Stimulated activated CD8-positive, alpha-beta memory T cell treated with anti-CD3 and anti-CD28 coated beads, Interleukin-15, amount 100 ng/mL, for 24 hours (primary cell): ENCODE data around the gene RALGAPA2.

Source experiments
- DNase-seq: peaks from one replicate; pipeline ENCODE4 v3.0.0-alpha.2; 2020; ENCODE audit warnings: low read depth

Gene RALGAPA2

DNA sequence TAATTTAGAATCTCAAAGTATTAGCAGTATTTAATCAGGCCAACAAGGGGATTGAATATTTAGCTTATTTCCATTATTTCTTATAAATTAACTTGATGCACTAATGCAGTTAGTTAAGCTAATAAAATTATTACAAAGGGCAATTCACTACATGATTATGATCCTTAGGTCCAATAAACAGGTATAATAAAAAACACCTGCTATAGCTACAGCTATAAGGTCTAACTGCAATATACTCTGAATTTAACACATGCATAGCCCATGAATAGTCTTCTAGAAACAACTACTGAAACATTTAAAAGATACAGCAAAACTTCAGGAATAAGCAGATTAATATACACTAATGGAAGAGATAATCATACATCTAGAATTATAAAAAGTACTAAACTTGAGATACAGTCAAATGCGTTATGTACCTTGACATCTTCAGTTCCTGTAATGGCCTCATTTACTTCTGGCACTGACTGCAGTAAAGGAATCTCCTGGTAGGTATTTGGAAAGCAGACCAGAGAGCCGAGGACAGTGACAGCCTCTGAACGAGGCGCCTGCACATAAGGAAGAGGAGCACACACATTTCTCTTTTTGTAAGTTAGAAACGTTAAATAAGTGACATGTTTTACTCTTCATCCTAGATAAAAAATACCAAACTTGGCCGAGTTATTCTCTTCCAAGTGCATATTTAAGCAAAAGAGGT lies 176.1 kb downstream of the RALGAPA2 start:
- DNase-seq = no peak

DNA sequence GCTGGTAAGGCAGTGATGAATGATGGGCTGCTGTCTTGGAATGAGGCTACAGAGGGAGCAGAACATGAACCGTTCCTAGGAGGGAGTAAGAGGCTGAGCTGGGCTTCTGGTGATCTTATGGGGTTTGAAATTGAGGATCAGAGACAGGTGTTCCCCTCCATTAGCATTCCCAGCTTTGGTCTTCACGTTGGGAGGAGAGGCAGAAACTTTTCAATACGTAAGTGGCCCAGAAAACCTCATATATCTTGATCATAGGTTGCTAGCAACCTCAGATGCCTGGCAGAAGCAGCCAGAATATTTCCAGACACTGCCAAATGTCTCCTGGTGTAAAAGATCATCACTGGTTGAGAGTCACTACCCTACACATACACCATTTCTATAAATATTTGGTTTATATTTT lies 177.4 kb downstream of the RALGAPA2 start:
- DNase-seq = no peak

DNA sequence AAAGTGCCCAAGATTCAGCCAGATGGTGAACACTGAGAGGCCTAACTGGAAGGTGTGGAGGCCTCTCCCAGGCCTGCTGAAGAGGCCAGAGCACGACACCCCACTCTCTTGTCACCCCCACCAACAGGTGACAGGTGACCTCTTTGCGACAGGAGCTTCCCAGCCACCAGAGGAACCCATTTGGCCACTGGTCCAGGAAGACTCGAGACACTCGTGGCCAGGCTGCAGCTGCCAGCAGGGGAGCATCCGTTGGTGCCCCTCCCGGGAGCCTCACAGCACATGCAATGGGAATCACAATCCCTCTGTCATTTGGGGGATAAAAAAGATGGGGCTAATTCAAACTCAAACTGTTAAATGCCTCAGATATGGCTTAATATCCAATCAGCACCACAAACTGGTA lies 181.2 kb downstream of the RALGAPA2 start:
- no peak for DNase-seq

DNA sequence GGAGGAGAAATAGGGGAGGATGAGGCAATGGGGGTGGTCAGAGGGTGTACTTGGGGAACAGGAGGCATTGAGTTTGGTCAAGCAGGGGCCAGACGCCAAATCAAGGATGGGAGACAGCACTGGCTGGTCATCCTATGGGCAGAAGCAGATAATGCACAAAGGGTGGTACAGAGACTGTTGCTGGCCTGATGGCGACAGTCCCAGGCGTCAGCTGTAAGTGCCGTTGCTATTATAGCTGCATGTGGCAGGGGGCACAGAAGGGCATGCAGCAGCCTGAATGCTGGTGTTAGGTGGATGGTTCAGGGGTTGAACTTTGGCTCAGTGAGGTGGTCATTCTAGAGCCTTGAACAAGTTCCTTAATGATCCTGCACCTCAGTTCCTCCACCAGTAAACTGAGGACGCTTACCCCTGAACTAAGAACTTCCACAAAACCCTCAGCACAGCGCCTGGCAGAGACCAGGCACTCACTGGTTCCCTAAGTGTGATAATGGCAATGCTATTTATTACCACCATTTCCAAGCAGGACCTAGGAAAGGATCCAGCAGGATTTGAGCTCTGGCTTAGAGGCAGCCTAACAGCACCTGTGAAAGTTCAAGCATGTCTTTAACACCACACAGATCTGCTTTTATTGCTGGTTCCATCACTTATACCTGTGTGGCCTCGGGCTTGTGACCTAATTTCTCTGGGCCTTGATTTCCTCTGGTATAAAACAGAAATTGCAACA lies 181.9 kb downstream of the RALGAPA2 start:
- DNase-seq = no peak

DNA sequence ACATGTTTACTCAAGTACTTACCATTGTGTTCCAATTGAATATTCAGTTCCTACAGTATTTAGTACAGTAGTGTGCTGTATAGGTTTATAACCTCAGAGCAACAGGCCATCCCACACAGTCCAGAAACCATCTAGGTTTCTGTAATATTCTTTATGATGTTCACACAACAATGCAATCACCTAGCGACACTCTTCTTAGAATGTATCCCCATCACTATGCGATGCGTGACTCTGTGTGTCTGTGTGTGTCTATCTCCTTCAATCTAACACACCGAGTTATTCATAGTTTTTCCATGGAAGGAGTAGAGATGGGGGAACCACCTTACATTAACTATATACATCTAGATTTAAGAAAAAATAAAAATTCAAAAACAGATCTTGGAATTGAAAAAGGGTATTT lies 182.8 kb downstream of the RALGAPA2 start:
- no peak for DNase-seq

DNA sequence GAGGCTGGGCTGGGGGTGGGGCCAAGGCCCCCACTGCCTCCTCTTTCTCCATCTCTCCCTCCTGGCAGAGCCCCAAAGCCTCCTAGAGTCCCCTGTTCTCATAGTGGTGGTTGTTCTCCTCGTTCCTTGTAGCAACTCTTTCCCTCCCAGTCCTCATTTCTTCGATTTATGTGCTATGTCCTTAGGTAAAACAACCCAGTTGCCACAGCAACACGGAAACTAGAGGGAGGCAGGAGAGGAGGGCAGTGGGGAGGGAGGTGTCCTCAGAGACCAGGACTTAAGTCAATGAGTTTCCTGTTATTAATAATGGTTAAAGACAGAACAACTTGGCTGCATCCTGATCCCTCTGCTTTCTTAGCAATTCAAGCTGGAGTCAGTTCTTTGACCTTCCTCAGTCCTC lies 183.6 kb downstream of the RALGAPA2 start:
- no peak for DNase-seq

DNA sequence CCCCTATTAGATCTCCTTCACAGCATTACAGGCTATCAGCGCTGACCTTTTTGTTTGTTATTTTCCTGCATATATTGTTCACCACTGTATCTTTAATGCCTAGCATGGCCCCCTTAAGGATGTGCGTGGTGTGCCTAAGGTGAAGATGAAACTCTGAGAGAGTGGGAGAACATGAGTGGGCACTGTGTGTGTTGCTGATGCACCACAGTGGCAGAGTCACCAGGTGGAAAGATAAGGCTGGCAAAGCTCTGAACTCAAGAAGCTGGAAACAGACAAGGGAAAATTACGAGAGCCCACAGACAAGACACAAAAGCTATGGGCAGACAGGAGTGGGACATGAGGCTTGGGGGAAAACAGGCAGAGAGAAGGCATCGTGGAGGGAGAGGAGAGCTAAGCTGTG lies 184.8 kb downstream of the RALGAPA2 start:
- no peak for DNase-seq

DNA sequence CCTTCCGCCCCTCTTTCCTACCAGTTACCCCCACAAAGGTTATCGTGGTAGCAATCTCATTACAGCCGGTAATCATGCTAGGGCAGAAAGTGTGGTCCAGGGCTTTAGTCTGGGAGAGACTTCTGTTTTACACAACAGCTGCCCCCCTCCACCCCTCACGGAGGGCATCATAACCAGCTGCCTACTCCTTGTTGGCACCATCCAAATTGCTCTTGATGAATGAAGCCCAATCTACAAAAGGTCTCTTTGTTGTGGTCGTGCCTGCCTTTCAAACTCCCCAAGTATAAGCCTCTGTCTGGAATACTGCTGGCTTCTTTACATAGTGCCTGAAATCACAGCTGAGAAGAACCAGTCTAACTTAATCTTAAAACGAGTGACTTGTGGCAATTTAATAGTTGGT lies 186.7 kb downstream of the RALGAPA2 start:
- no peak for DNase-seq

DNA sequence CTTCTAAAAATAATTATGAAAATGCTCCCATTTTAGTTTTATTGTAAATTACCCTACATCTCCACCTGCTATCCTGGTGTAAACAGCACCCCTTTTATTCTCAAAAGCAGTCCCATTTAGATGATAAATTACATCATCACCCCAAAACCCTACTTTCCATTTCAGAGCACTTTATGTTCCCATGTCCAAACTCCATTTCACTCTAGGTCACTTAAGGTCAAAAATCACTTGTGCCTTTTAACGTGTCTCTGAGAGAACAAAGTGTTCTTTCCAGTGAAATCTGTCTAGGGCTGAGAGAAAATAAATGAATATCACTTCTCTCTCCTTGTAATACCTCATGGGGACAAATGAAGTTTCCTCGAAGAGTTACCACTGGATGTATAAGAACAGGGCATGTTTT lies 187.2 kb downstream of the RALGAPA2 start:
- DNase-seq = no peak

DNA sequence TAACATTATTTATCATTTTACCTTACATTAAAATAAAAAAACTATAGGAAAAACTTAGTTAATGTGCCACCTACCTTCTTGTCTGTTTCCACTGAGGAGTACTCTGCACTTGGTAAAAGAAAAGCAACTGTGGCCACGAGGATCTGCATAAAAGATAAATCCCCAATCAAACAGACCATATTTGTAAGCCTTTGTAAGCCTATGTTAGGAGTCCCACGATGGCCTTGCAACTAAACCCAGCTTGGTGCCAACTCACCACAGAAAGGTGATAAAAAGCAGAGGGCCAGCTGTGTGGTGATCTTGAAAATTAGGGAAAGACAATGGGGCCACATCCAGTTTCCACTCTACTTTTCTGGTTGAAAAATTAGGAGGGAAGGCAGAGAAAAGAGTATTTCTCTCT lies 187.7 kb downstream of the RALGAPA2 start:
- DNase-seq = no peak

DNA sequence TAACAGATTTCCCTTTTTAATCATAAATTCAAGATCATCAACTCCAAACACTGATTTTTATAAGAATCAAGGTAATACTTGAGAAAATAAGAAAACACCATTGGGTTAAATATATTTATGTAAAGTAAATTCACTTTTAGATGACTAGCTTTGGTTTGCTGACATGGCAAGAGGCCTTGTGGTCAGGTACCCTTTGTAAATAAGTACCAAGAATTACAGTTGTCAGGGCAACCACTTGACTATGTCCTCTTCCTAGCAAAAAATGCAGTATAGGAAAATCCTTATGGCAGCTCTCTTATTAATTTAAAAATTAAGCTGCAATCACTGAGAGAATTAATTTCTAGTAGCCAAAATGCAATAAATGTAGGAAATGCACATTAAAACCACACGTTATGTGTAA lies 190.7 kb downstream of the RALGAPA2 start:
- DNase-seq = no peak

DNA sequence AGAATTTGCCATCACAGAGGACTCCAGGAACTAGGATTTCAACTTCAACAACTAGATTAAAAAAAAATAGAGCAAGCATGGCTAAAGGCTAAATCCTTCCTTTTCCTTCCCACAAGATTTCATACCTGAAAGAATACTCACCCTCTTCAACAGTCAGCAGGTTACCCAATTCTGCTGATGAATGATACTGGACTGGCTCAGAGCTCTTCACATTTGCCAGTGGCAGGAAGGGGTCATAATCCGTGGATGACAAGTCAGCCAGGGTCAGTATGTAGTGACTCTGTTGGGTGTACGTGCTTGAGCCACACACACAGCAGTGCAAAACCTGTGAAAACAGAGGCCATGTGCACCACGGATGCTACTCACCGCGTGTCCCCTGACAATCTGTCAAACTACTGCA lies 191.7 kb downstream of the RALGAPA2 start:
- DNase-seq = no peak

DNA sequence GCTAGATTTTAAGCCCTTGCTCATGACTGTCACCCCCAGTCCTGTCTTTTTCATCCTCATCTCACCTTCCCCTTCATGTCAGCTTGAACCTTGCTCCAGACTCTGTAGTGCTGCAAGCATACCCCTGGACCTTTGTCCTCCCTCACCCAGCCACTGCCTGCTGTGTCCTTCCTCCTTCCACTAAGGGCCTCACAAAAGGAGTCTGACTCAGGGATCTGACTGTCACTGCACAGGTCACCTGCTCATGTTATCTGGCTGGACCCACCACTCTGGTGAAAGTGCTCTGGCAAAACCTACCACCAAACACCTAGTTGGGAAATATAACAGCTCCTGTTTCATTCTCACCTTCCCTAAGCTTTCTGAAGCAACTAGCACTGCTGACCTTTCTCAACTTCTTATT lies 193.2 kb downstream of the RALGAPA2 start:
- DNase-seq = no peak

DNA sequence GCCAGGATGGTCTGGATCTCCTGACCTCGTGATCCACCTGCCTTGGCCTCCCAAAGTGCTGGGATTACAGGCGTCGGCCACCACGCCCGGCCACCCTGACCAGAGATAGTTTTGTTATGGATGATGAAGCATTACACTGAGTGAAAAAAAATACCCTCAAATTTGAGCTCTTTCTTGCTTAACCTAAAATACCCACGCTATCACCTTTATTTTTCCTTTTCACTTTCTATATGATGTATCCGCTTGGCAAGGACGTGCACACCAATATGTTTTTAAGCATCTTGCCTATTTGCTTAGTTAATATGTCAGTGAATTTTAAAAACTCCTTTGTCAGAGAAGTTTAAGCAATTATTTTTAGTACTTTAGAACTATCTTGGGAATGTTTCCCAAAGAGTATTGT lies 194.2 kb downstream of the RALGAPA2 start:
- no peak for DNase-seq

DNA sequence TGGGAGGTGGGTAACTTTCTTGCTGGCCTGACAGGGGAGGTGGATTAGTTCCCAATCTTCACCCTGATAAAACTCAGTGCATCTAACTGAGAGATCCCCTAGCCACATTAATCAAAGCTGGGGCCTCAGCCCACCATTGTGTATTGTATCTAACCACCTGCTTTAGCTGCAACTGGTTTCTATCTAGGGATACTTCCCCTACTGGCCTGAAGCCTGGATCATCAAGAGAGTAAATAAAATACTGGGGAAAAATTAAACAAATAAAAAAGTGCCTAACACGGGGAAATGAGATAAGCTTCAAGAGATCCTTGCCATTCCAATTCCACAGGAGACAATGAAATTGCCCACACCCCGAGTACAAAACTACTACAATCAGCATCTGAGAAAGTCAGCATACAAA lies 195.1 kb downstream of the RALGAPA2 start:
- DNase-seq = no peak

DNA sequence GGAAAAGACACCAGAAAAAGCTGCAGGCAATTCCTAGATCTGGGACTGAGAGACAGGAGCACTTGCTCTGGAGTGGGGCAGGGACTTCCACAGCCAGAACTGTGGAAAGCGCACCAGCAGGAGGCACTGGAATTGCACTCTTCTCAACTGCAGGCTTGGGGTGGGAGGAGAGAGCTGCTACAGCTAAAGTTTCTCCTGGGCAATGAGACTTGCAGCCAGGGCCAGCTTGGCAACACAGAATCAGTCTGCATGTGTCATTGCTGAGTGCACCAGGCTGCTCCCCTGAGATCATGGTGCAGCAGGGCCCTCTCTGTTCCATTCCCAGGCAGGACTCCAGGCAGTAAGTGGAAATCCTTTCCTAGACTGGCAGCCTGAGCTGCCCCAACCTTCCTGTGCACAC lies 198.7 kb downstream of the RALGAPA2 start:
- no peak for DNase-seq

DNA sequence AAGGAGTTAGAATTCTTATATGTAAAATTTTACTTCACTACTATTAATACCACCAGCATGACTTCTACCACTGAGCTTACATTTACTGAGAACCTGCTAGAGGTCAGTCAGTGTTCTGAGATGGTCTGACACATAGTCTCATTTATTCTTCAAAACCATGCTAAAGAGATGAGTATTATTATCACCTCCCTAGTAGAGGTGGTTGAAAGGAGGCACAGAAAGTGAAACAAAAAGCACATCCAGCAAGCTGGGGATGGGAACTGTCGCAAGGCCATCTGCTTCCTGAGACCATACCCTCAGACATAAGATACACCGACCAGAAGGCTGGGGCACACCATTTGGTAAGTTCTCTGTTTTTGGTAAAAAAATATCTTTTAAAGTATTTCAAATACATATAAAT lies 206.9 kb downstream of the RALGAPA2 start:
- no peak for DNase-seq

DNA sequence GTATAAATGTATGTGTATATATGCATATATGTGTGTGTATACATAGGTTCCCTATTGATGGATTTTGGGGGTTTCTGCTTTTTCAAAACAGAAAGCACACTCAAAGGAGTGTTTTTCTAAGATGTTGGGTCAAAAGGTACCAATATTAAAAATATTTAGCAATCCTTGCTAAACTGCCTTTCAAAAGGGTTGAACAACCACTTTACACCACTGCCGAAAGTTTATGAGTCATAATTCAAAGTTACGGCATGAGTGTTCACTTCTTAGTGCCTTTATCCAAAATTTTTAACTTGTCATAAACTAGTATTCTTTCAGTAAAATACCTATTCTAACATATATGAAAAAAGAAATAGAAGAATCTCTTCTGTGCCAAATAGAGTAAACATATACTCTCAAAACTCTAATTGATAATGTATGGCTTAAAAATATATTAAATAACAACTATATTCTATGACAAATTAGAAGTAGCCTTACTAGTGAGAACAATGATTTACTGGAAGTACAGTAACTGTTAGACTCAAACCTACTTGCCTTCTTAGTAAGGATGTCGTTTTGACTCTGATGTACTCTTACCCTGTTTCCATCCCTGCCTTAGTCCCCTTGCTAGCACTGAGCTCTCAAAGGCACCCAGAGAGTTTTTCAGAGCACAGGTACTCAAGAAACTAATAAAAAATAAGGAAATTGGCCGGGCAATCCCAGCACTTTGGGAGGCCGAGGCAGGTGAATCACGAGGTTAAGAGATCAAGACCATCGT lies 208.5 kb downstream of the RALGAPA2 start:
- no peak for DNase-seq

DNA sequence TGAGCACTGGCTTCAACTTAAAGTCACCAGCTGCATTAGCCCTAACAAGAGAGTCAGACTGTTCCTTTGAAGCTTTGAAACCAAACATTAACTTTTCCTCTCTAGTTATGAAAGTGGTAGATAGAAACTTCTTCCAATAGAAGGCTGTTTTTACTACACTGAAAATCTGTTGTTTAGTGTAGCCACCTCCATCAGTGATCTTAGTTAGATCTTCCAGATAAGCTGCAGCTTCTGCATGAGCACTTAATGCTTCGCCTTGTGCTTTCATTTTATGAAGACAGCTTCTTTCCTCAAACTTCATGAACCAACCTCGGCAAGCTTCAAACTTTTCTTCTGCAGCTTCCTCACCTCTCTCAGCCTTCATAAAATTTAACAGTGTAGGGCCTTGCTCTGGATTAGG lies 211.3 kb downstream of the RALGAPA2 start:
- no peak for DNase-seq

DNA sequence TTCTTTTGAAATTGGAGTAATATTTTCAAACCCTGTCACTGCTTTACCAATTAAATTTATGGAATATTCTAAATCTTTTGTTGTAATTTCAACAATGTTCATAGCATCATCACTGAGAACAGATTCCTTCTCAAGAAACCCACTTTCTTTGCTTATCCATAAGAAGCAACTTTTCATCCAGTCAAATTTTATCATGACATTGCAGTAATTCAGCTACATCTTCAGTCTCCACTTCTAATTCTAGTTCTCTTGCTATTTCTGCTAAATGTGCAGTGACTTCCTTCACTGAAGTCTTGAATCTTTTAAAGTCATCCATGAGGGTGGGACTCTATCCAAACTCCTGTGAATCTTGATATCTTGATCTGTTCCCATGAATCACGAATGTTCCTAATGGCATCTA lies 212.1 kb downstream of the RALGAPA2 start:
- no peak for DNase-seq

DNA sequence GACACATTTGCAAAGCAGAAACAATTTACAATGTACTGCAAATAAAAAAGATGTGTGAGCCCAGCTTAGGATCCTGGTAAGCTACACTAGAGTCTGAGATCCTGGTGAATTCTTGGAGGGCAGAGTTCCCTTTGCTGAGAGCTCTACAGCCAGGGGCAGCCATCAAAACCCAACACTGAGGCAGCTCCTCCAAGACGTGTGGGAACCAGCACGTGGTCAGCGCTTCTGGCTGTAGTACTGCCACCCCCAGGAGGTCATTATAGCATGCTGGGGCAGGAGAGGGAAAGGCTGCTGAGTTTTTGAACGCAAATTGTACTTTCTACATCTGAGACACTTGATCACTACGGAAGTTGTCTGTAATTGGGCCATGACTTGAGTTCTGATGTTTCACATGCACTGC lies 213.0 kb downstream of the RALGAPA2 start:
- DNase-seq = no peak

DNA sequence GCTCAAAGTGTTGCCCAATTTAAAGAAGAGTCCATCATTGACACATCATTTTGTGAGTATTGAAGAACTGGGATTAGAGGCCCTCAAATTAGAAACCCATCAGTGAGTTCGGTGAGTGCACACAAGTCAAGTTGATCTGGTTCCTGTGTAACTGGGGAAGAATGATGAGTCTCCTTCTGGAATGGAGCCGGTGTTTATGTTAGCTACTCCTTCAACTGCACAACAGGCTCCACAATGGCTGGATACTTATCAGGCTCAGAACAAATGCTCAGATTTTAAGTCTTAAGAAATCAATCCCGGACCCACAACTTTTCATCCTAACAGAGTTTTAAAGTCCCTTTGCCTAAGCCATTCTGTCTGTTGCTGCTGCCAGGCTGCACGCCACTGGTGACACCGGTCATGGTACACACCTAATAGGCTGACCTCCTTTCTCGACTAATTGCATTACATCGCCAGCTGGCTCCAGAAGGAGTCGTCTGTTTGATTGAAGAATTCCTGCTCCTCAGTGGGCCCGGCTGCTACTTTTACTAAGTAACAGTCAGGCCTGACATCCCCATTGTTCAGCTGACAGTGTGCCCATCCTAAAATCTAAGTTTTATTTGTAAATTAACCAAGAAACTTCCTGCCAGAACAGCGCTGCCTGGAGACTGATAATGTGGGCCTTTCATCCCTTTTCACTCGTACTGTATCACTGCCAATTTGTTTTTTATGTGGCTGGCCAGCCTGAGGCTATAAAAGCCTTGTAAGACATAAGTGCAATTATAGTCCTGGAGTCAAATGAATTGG lies 214.2 kb downstream of the RALGAPA2 start:
- no peak for DNase-seq
